Stimulated activated CD4-positive, alpha-beta T cell treated with anti-CD3 and anti-CD28 coated beads, Interleukin-4, amount 100 ng/mL, for 4 hours (primary cell): ENCODE measurements around the gene ENTPD7.

Experiments used
- DNase-seq, 2 experiments: peaks; one replicate each; pipeline ENCODE4 v3.0.0-alpha.2; 2020

ENTPD7 gene

DNA sequence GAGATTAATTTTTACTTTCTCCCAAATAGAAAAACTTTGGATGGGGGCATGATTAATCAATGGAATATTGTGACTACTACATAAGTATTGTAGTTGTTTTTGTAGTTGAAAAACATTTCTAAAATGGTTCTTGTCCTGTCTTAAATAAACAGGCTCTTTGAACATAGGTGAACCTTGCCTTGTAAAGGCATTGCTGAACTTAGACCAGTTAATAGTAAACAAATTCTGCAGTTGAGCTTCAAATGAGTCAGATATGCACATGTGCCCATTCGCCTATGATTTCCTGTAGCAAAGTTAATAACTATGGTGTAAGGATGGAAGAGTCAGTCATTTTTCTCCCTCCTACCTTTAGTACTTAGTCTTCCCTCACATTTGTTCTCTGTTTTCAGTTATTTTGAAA, 95.4 kb downstream of the ENTPD7 start:
- DNase-seq, result no peak
